HepG2 (cell line): ENCODE measurements around the gene KLF11. TPM values are rescaled to one million over a fixed set of nuclear protein-coding genes. Genes with fewer than 3 reads are reported as not detected.

ENCODE experiments used
- ATAC-seq: fragments of 200-7000 bp; cut with Tn5 transposase; 3 replicates; pipeline ENCODE4 v1.9.1; 2020; ENCODE audit warnings: mild to moderate bottlenecking, moderate library complexity
- BruUV-seq: library from RNA; stranded (reverse); fragments of 400-500 nt; replicated peaks from 2 replicates; lab custom pipeline; 2021; lab: Mats Ljungman, UMichigan
- CTCF ChIA-PET: fragments of 300-600 bp; formaldehyde crosslinking; extraction: SDS; loops from one replicate; lab custom pipeline; 2021; ENCODE audit warnings: low total read pairs, inconsistent platforms, low intra/inter-chr PET ratio; lab: Yijun Ruan, JAX
- POLR2A ChIA-PET: fragments of 350-600 bp; sonication (Branson Sonifier 250); formaldehyde crosslinking; loops from one replicate; lab custom pipeline; 2020; ENCODE audit warnings: antibody characterized with exemption, inconsistent platforms; lab: Yijun Ruan, JAX
- DNase-seq: peaks from one replicate; pipeline ENCODE4 v3.0.0-alpha.2; 2015; ENCODE audit warnings: low spot score
- FAIRE-seq: peaks from 3 replicates; lab custom pipeline; 2011; peaks lifted over from hg19 to GRCh38; lab: Jason Lieb, UNC
- H2AFZ ChIP-seq: one replicate; pipeline ENCODE4 v1.6.1; 2011; ENCODE audit warnings: low read length, inconsistent platforms
- H3K27ac ChIP-seq: fragments of 300-600 bp; 3 replicates; pipeline ENCODE4 v1.8.0; 2011; ENCODE audit warnings: mixed run types, mild to moderate bottlenecking, mixed read lengths, low read length, inconsistent platforms; ENCODE audit not compliant: insufficient read depth; ENCODE audit errors: extremely low read length
- H3K27me3 ChIP-seq, 2 experiments: fragments of 200-600 bp in 1 of 2; 2 replicates in 1 of 2; 3 replicates in 1 of 2; pipeline versions ENCODE4 v1.6.0 to v1.8.0; 2011; ENCODE audit warnings: low read length in 2 of 2, mild to moderate bottlenecking in 2 of 2, moderate library complexity in 2 of 2, inconsistent platforms in 1 of 2; ENCODE audit not compliant: insufficient read depth in 2 of 2, control insufficient read depth in 1 of 2
- H3K36me3 ChIP-seq, 2 experiments: fragments of 200-600 bp in 1 of 2; replicated peaks in 1 of 2; 2 replicates in 1 of 2; 3 replicates in 1 of 2; pipeline versions ENCODE4 v1.5.1 to v1.8.0; 2011; ENCODE audit warnings: low read length in 2 of 2, inconsistent platforms in 1 of 2; ENCODE audit not compliant: insufficient read depth in 2 of 2, control insufficient read depth in 1 of 2
- H3K4me1 ChIP-seq: 2 replicates; pipeline ENCODE4 v1.5.1; 2012; ENCODE audit warnings: low read length, inconsistent platforms; ENCODE audit not compliant: insufficient read depth
- H3K4me2 ChIP-seq: 2 replicates; pipeline ENCODE4 v1.6.0; 2011; ENCODE audit warnings: low read depth, low read length, inconsistent platforms
- H3K4me3 ChIP-seq, 3 experiments: fragments of 200-600 bp in 1 of 3; sonication (generic), shearing (Covaris generic) in 1 of 3; replicated peaks in 1 of 3; 2 replicates each; pipeline ENCODE4 v1.5.1; 2011 to 2016; ENCODE audit warnings: low read length in 3 of 3, inconsistent platforms in 2 of 3, low read depth in 2 of 3, mild to moderate bottlenecking in 2 of 3, control low read depth in 1 of 3, mixed read lengths in 1 of 3; ENCODE audit not compliant: insufficient read depth in 1 of 3
- H3K79me2 ChIP-seq: one replicate; pipeline ENCODE4 v1.6.1; 2011; ENCODE audit warnings: low read length, inconsistent platforms; ENCODE audit not compliant: insufficient read depth
- H3K9ac ChIP-seq: 2 replicates; pipeline ENCODE4 v1.6.0; 2011; ENCODE audit warnings: mild to moderate bottlenecking, low read depth, low read length, inconsistent platforms; ENCODE audit not compliant: insufficient read depth
- H3K9me3 ChIP-seq: 2 replicates; pipeline ENCODE4 v1.5.1; 2012; ENCODE audit warnings: mild to moderate bottlenecking, low read length
- H4K20me1 ChIP-seq: 2 replicates; pipeline ENCODE4 v1.6.0; 2011; ENCODE audit warnings: inconsistent platforms, mild to moderate bottlenecking, low read length, moderate library complexity; ENCODE audit not compliant: insufficient read depth
- JARID2 ChIP-seq: sonication (generic); formaldehyde crosslinking; IDR thresholded peaks from 2 replicates; pipeline ENCODE4 v1.8.1; 2023; ENCODE audit warnings: missing genetic modification reagents, inconsistent platforms; ENCODE audit not compliant: insufficient replicate concordance
- MTF1 ChIP-seq: sonication (generic); formaldehyde crosslinking; IDR thresholded peaks from 2 replicates; pipeline ENCODE4 v1.5.0; 2020; ENCODE audit warnings: missing genetic modification reagents
- PHF8 ChIP-seq: sonication (generic); formaldehyde crosslinking; IDR thresholded peaks from 2 replicates; pipeline ENCODE4 v1.5.0; 2020; ENCODE audit warnings: missing genetic modification reagents
- PITX1 ChIP-seq: sonication (generic); formaldehyde crosslinking; IDR thresholded peaks from 2 replicates; pipeline ENCODE4 v1.5.1; 2020; ENCODE audit warnings: mild to moderate bottlenecking, missing genetic modification reagents
- PTBP1 ChIP-seq: fragments of 200-400 bp; formaldehyde crosslinking; IDR thresholded peaks from 2 replicates; pipeline ENCODE4 v1.6.1; 2018; ENCODE audit warnings: low read length, low read depth; ENCODE audit not compliant: poor library complexity, severe bottlenecking
- STAG1 ChIP-seq: sonication (generic); formaldehyde crosslinking; IDR thresholded peaks from 2 replicates; pipeline ENCODE4 v1.4.0; 2020; ENCODE audit warnings: missing genetic modification reagents
- TRIM22 ChIP-seq: fragments of 450-650 bp; IDR thresholded peaks from 2 replicates; pipeline ENCODE4 v1.6.1; 2017
- ZBTB43 ChIP-seq: sonication (generic); formaldehyde crosslinking; conservative IDR thresholded peaks from 2 replicates; pipeline ENCODE4 v1.4.0; 2020; ENCODE audit warnings: missing genetic modification reagents
- ZMYM4 ChIP-seq: sonication (generic); formaldehyde crosslinking; IDR thresholded peaks from 2 replicates; pipeline ENCODE4 v1.8.1; 2023; ENCODE audit warnings: mild to moderate bottlenecking, missing genetic modification reagents
- ZNF256 ChIP-seq: sonication (generic); formaldehyde crosslinking; conservative IDR thresholded peaks from 2 replicates; pipeline ENCODE4 v1.4.0; 2020; ENCODE audit warnings: missing genetic modification reagents
- ZNF609 ChIP-seq: sonication (generic); formaldehyde crosslinking; IDR thresholded peaks from 2 replicates; pipeline ENCODE4 v1.4.0; 2020; ENCODE audit warnings: mild to moderate bottlenecking, missing genetic modification reagents, borderline replicate concordance
- ZNF674 ChIP-seq: sonication (generic); formaldehyde crosslinking; IDR thresholded peaks from 2 replicates; pipeline ENCODE4 v1.5.0; 2020; ENCODE audit warnings: low read depth, mild to moderate bottlenecking, missing genetic modification reagents
- ZNF746 ChIP-seq: sonication (generic); formaldehyde crosslinking; IDR thresholded peaks from 2 replicates; pipeline ENCODE4 v1.8.0; 2022; ENCODE audit warnings: mild to moderate bottlenecking, missing genetic modification reagents
- WGBS: methylation state at CpG from one replicate; pipeline ENCODE4 v1.1.6; 2017; ENCODE audit warnings: low lambda C conversion rate; 5-methylcytosine and 5-hydroxymethylcytosine counted together
- in situ Hi-C: cut with HindIII; loops from 2 replicates; pipeline ENCODE4 v1.10.0; 2017; ENCODE audit warnings: low pct_unique_long_range_greater_than_20kb; ENCODE audit not compliant: extremely low pct_ligation_motif_present
- intact Hi-C: fragments of 100-400 bp; cut with micrococcal nuclease; formaldehyde crosslinking; loops from one replicate; pipeline ENCODE4 v1.10.0; 2022; ENCODE audit not compliant: unreplicated experiment
- polyA plus RNA-seq, 8 experiments: library from polyadenylated mRNA; depleted of rRNA in 3 of 8; stranded (reverse) in 7 of 8; unstranded in 1 of 8; fragments of >200 nt; fragmentation: Illumina TruSeq in 4 of 8; extraction: Trizol in 4 of 8; gene quantifications; 2 replicates each; pipeline versions ENCODE4 v1.2.1 to v1.2.3, GENCODE V29; 2011 to 2016; ENCODE audit warnings: low read depth in 4 of 8, missing spikeins in 1 of 8, mixed read lengths in 1 of 8; ENCODE audit not compliant: insufficient read depth in 1 of 8
- total RNA-seq, 5 experiments: library from RNA; depleted of rRNA; stranded (reverse); fragments of >200 nt; fragmentation: Illumina TruSeq; extraction: Trizol; gene quantifications; 2 replicates each; pipeline ENCODE4 v1.2.3, GENCODE V29; 2016; ENCODE audit warnings: low read depth in 1 of 5

The KLF11 gene
- total and polyA plus RNA-seq, 2 of the 13 experiments (the other 11 are each of a cell fraction or from before 2014, with no cell fraction given) = 2.5 to 11.8 TPM

- intact Hi-C loops (no loop called here), in situ Hi-C loops (no loop called here)
- Histone ChIP-seq H3K27ac (no peak overlapping the region), H3K4me2 (peak overlapping the region; percentile 65), H3K4me1 (peaks cover 39% of the 10 kb centered on the region), H2AFZ (no peak overlapping the region), H3K27me3 (peaks cover 4 to 67% of the 10 kb centered on the region in 2 experiments; a peak in 4 of 5 replicates), H3K36me3 (no peaks in the 10 kb centered on the region), H3K9me3 (no peaks in the 10 kb centered on the region), H3K79me2 (no peaks in the 10 kb centered on the region), H3K9ac (peak overlapping the region; percentile 25; the same call in 1 of the 2 replicates), H4K20me1 (no peaks in the 10 kb centered on the region), H3K4me3 (peak overlapping the region in 1 of 3 experiments; percentile 45; a peak in 1 of 6 replicates)
- ChIA-PET POLR2A (interaction anchor here (0.7 to 2.8 kb wide), 5 partner anchors 9 to 44 kb away, joined by 3 to 18 read pairs (median 6); partner anchors contain the start of gene KLF11), CTCF (interaction anchor here (0.8 to 1.5 kb wide), 5 partner anchors 20 to 258 kb away, joined by 3 to 6 read pairs (median 4); no protein-coding TSS in a partner anchor)
- WGBS = 30% methylated on average over 13 of the region's 16 CpGs
- BruUV-seq = no TSS peak
- DNase-seq (no peak), ATAC-seq (peak; percentile 67), FAIRE-seq (peak; percentile 18)
- TF ChIP-seq ZNF609 (CRISPR knock-in tag) (0 out of 2 replicates have a peak, but pooled peaks have one; percentile 14), MTF1 (CRISPR knock-in tag) (no peak), STAG1 (CRISPR knock-in tag) (peak; percentile 71), JARID2 (no peak), ZNF674 (CRISPR knock-in tag) (no peak), PITX1 (CRISPR knock-in tag) (peak; percentile 43; the same call in 1 of the 2 replicates), ZNF256 (CRISPR knock-in tag) (no peak), ZBTB43 (CRISPR knock-in tag) (no peak), PTBP1 (no peak), ZNF746 (CRISPR knock-in tag) (no peak), TRIM22 (no peak), ZMYM4 (CRISPR knock-in tag) (peak; percentile 32; the same call in 1 of the 2 replicates), PHF8 (CRISPR knock-in tag) (peak; percentile 5; the same call in 1 of the 2 replicates)
Observed at GRCh38 chr2:10028407-10028987, 14.9 kb upstream of the KLF11 start.
